ENCODE measurements around the gene ZBTB20.

- TF ChIP-seq CTCF (IDR thresholded peaks at IDR 0.05) (no peak), POLR2A (IDR thresholded peaks at IDR 0.05) (no peak)
Measured at GRCh38 chr3:114332342-114333179, 814.5 kb downstream of the ZBTB20 start.
